ENCODE data around the gene POLE3. TPM values are rescaled to one million over a fixed set of nuclear protein-coding genes. Genes with fewer than 3 reads are reported as not detected.

The POLE3 gene
- total RNA-seq, 1 donor from 2014 or later, result 16.9 TPM

- intact Hi-C loops (cut with DNase I), result no loop called here
- peak; percentile 56 for DNase-seq (ENCODE audit: low spot score)
These were observed 50.1 kb downstream of the POLE3 start for GRCh38 chr9:113360242-113360842.

DNA sequence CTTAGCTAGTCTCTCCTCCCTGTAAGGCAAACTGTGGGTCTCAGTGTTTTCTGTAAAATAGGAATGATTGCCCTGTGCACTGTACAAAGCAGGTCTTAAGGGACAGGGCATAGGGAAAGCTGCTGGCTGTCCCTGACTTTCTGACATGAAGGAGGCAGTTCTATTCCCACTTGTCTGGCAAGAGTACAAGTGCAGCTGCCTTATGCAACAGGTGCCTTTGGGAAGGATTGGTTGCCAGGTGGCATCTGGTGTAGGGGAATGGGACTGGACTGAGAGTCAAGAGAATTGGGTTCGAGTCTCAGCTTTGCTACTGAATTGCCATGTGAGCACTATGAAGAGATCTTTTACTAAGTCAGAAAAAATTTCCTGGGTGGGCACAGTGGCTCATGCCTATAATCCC, 51.1 kb downstream of the POLE3 start:
- intact Hi-C loops (cut with DNase I), result no loop called here
- no peak for DNase-seq (ENCODE audit: low spot score)

Other genes starting within 250 kb of the POLE3 start
- 17.9 TPM for gene FKBP15, start 189.4 kb downstream of the POLE3 start, total RNA-seq
- 9.6 TPM for gene SLC31A1, start 189.1 kb downstream of the POLE3 start, total RNA-seq
- gene CDC26, start 135.1 kb downstream of the POLE3 start, total RNA-seq, result 35.1 TPM
- 10.5 TPM for gene PRPF4, start 135.0 kb downstream of the POLE3 start, total RNA-seq
- not detected for gene RNF183, start 107.3 kb downstream of the POLE3 start, total RNA-seq
- gene WDR31, start 70.4 kb downstream of the POLE3 start, total RNA-seq, result 10.9 TPM
- 1.7 TPM for gene BSPRY, start 61.1 kb downstream of the POLE3 start, total RNA-seq
- 14.3 TPM for gene HDHD3, start 33.7 kb downstream of the POLE3 start, total RNA-seq
- 68.2 TPM for gene ALAD, start 9.4 kb downstream of the POLE3 start, total RNA-seq
- gene C9orf43, start 72 bp upstream of the POLE3 start, total RNA-seq, result 0.16 TPM
- 233 TPM for gene RGS3, start 53.1 kb upstream of the POLE3 start, total RNA-seq